ENCODE measurements around the gene CAB39. TPM values are rescaled to one million over a fixed set of nuclear protein-coding genes. Genes with fewer than 3 reads are reported as not detected.

The CAB39 gene
- total and polyA plus RNA-seq, 2 donors (not counting 1 experiment from before 2014, with no cell fraction given), result 21.7 to 75.7 TPM

DNA sequence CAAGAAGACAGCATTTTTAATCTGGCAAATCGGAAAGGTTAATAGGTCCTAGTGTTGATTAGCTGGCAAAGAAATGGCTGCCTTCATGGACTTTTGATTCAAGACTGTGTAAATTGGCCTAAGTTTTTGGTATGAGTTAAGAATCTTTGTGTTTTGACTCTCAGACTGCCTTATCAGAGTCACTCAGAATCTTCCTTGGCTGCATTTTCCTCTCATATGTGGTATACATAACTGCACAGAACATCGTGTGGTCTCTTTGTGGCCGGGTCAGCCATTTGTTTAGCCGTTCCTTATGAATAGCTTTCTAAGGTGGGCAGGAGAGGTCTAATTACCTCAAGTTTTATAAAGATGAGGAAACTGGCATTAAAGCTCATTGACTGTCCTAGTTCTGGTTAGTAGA lies 30.1 kb downstream of the CAB39 start:
- Histone ChIP-seq H3K4me1 (ENCODE audit: control insufficient read depth in 2 of 2, insufficient read depth in 2 of 2, low read length in 2 of 2) (peaks cover 9 to 10% of the 10 kb centered on the region in 2 donors), H3K79me2 (ENCODE audit: control insufficient read depth, insufficient read depth, low read length) (peaks cover 96% of the 10 kb centered on the region), H3K4me3 (ENCODE audit: control extremely low read depth in 1 of 5, extremely low read depth in 1 of 5, insufficient read depth in 1 of 5, low read depth in 2 of 5, low read length in 4 of 5) (no peak overlapping the region), H2AFZ (ENCODE audit: insufficient read depth, low read depth, low read length, poor library complexity, severe bottlenecking) (no peak overlapping the region), H3K4me2 (replicated peaks; ENCODE audit: low read depth, low read length, poor library complexity, severe bottlenecking) (no peak overlapping the region), H3K9ac (ENCODE audit: low read length) (no peak overlapping the region), H3K27me3 (replicated peaks in 1 of 4; ENCODE audit: control extremely low read depth in 1 of 4, control insufficient read depth in 3 of 4, insufficient read depth in 4 of 4, low read length in 3 of 4) (no peaks in the 10 kb centered on the region), H3K27ac (ENCODE audit: low read length in 2 of 2) (no peak overlapping the region), H3K9me3 (ENCODE audit: control extremely low read depth in 1 of 3, control insufficient read depth in 2 of 3, insufficient read depth in 1 of 3, low read length in 2 of 3) (no peaks in the 10 kb centered on the region), H4K20me1 (ENCODE audit: control insufficient read depth, insufficient read depth, low read length, poor library complexity, severe bottlenecking) (peaks cover 56% of the 10 kb centered on the region), H3K36me3 (replicated peaks in 1 of 2; ENCODE audit: control extremely low read depth in 1 of 2, control insufficient read depth in 1 of 2, extremely low read depth in 1 of 2, insufficient read depth in 2 of 2, low read length in 1 of 2) (peaks cover 5 to 27% of the 10 kb centered on the region in 2 experiments)
- 93% methylated on average over 3 of the region's 4 CpGs for WGBS (ENCODE audit: insufficient coverage)
- intact Hi-C loops (cut with micrococcal nuclease), result no loop called here
- TF ChIP-seq EZH2 (IDR thresholded peaks at IDR 0.05; ENCODE audit: borderline replicate concordance, insufficient read depth, low read depth, low read length, poor library complexity, severe bottlenecking), result no peak
- TF ChIP-seq, protein P1, sequence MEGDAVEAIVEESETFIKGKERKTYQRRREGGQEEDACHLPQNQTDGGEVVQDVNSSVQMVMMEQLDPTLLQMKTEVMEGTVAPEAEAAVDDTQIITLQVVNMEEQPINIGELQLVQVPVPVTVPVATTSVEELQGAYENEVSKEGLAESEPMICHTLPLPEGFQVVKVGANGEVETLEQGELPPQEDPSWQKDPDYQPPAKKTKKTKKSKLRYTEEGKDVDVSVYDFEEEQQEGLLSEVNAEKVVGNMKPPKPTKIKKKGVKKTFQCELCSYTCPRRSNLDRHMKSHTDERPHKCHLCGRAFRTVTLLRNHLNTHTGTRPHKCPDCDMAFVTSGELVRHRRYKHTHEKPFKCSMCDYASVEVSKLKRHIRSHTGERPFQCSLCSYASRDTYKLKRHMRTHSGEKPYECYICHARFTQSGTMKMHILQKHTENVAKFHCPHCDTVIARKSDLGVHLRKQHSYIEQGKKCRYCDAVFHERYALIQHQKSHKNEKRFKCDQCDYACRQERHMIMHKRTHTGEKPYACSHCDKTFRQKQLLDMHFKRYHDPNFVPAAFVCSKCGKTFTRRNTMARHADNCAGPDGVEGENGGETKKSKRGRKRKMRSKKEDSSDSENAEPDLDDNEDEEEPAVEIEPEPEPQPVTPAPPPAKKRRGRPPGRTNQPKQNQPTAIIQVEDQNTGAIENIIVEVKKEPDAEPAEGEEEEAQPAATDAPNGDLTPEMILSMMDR (IDR thresholded peaks at IDR 0.05), result no peak
- ChIA-PET POLR2A (interaction anchor here (0.7 kb wide), 1 partner anchor 81 kb away, joined by 4 read pairs; no protein-coding TSS in a partner anchor), CTCF (no interaction called here)
- no peaks in the 10 kb centered on the region for H3K27me3 Mint-ChIP-seq
- no peak overlapping the region for H3K4me3 Mint-ChIP-seq
- no peak overlapping the region for H3K27ac Mint-ChIP-seq
- DNase-seq (no peak), ATAC-seq (ENCODE audit: low read depth) (no peak)
- H3K9me3 Mint-ChIP-seq (ENCODE audit: insufficient read depth), result no peaks in the 10 kb centered on the region
- H3K4me1 Mint-ChIP-seq, result peaks cover 24% of the 10 kb centered on the region

- no peak overlapping the region for H3K27ac Mint-ChIP-seq
- TF ChIP-seq, protein P1 (IDR thresholded peaks at IDR 0.05), result no peak
- TF ChIP-seq EZH2 (IDR thresholded peaks at IDR 0.05; ENCODE audit: borderline replicate concordance, insufficient read depth, low read depth, low read length, poor library complexity, severe bottlenecking), result no peak
- WGBS (ENCODE audit: insufficient coverage), result 100% methylated on average over 1 of the region's 4 CpGs
- no peaks in the 10 kb centered on the region for H3K4me1 ChIP-seq (ENCODE audit: control insufficient read depth in 2 of 2, insufficient read depth in 2 of 2, low read length in 2 of 2)
- no peak overlapping the region for H3K9ac ChIP-seq (ENCODE audit: low read length)
- DNase-seq (no peak), ATAC-seq (ENCODE audit: low read depth) (no peak)
- no peaks in the 10 kb centered on the region for H3K27me3 Mint-ChIP-seq
- no peak overlapping the region for H3K4me2 ChIP-seq (replicated peaks; ENCODE audit: low read depth, low read length, poor library complexity, severe bottlenecking)
- no peaks in the 10 kb centered on the region for H3K9me3 Mint-ChIP-seq (ENCODE audit: insufficient read depth)
- CTCF ChIA-PET, result no interaction called here
- no peak overlapping the region for H3K4me3 Mint-ChIP-seq
- H4K20me1 ChIP-seq (ENCODE audit: control insufficient read depth, insufficient read depth, low read length, poor library complexity, severe bottlenecking), result peaks cover 59% of the 10 kb centered on the region
- POLR2A ChIA-PET, result no interaction called here
- peaks cover 5 to 14% of the 10 kb centered on the region in 2 experiments for H3K36me3 ChIP-seq (replicated peaks in 1 of 2; ENCODE audit: control extremely low read depth in 1 of 2, control insufficient read depth in 1 of 2, extremely low read depth in 1 of 2, insufficient read depth in 2 of 2, low read length in 1 of 2)
- H2AFZ ChIP-seq (ENCODE audit: insufficient read depth, low read depth, low read length, poor library complexity, severe bottlenecking), result no peak overlapping the region
- H3K79me2 ChIP-seq (ENCODE audit: control insufficient read depth, insufficient read depth, low read length), result peaks cover 92% of the 10 kb centered on the region
- no peaks in the 10 kb centered on the region for H3K9me3 ChIP-seq (ENCODE audit: control extremely low read depth in 1 of 3, control insufficient read depth in 2 of 3, insufficient read depth in 1 of 3, low read length in 2 of 3)
- intact Hi-C loops (cut with micrococcal nuclease), result no loop called here
- no peaks in the 10 kb centered on the region for H3K27me3 ChIP-seq (replicated peaks in 1 of 4; ENCODE audit: control extremely low read depth in 1 of 4, control insufficient read depth in 3 of 4, insufficient read depth in 4 of 4, low read length in 3 of 4)
- H3K27ac ChIP-seq (ENCODE audit: low read length in 2 of 2), result no peak overlapping the region
- no peak overlapping the region for H3K4me3 ChIP-seq (ENCODE audit: control extremely low read depth in 1 of 5, extremely low read depth in 1 of 5, insufficient read depth in 1 of 5, low read depth in 2 of 5, low read length in 4 of 5)
- H3K4me1 Mint-ChIP-seq, result peaks cover 25% of the 10 kb centered on the region
Observed at GRCh38 chr2:230746213-230746612, 33.6 kb downstream of the CAB39 start.

All from B cell (primary cell).